ENCODE measurements around the gene ASPHD2. TPM values are rescaled to one million over a fixed set of nuclear protein-coding genes. Genes with fewer than 3 reads are reported as not detected.

Gene ASPHD2, protein sequence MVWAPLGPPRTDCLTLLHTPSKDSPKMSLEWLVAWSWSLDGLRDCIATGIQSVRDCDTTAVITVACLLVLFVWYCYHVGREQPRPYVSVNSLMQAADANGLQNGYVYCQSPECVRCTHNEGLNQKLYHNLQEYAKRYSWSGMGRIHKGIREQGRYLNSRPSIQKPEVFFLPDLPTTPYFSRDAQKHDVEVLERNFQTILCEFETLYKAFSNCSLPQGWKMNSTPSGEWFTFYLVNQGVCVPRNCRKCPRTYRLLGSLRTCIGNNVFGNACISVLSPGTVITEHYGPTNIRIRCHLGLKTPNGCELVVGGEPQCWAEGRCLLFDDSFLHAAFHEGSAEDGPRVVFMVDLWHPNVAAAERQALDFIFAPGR
- 10 to 100 TPM; 14.6 to 18.1 TPM for total RNA-seq

- Mint-ChIP-seq H3K9me3 (no peaks in the 10 kb centered on the region), H3K27ac (peak within 1 kb of the TSS; percentile 92), H3K4me3 (peak within 1 kb of the TSS; percentile 87 to 93), H3K36me3 (ENCODE audit: insufficient read depth in 2 of 2) (peaks cover 5 to 6% of the 10 kb centered on the region in 2 donors), H3K27me3 (ENCODE audit: low read depth) (peaks cover 17% of the 10 kb centered on the region), H3K4me1 (ENCODE audit: low read depth) (peaks cover 51% of the 10 kb centered on the region)
- peak; percentile 86 to 88 for ATAC-seq (replicated peaks in 1 of 2)
- peak; percentile 85 to 87 for DNase-seq
These were observed at the start of gene ASPHD2 for GRCh38 chr22:26428515-26429457. Gene ASPHD2, plus strand, starts transcription at chr22:26429260. Its CDS starts 4,356 bp downstream, at chr22:26433616.

DNA sequence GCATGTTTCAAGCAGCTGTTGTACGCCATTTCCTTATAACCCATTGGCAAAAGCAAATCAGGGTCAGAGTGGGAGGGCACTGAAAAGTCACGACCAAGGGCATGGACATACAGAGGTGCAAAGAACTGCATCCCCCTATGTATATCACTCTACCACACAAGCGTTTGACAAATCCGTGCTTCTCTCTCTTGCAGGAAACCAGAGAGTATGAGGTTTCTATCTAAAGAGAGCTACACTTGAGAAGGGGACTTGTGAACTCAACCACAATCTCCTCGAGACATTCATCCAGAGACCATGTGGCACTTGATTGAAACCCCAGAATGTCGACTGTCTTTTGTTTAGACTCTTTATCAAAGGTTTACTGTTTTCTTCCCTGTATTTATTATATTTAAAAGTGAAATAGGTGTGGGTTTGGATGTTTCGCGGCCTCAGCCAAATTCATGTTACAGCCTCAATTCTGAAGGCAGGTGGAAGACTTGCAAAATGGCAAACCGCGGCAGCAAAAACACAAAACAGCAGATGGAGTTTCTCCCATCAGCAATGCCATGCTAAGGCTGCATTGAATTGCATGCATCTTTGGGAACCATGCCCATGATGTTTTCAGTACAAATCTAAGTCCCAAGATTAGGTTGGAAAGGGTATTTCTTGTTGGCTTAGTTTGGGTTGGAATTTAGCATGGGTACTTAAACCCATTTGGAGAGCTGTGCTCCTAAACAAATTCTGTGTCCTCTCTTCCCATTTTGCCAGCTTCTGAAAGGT, 48.8 kb upstream of the ASPHD2 start:
- H3K27me3 Mint-ChIP-seq (ENCODE audit: low read depth): peaks cover 64% of the 10 kb centered on the region
- peaks cover 13% of the 10 kb centered on the region for H3K4me1 Mint-ChIP-seq (ENCODE audit: low read depth)
- no peaks in the 10 kb centered on the region for H3K36me3 Mint-ChIP-seq (ENCODE audit: insufficient read depth in 2 of 2)
- ATAC-seq (replicated peaks in 1 of 2): no peak
- no peak for DNase-seq
- H3K4me3 Mint-ChIP-seq: no peak overlapping the region
- no peak overlapping the region for H3K27ac Mint-ChIP-seq
- peaks cover 0 to 5% of the 10 kb centered on the region in 2 donors for H3K9me3 Mint-ChIP-seq

- peaks cover 0 to 5% of the 10 kb centered on the region in 2 donors for H3K9me3 Mint-ChIP-seq
- H3K27ac Mint-ChIP-seq: no peak overlapping the region
- peaks cover under 1% of the 10 kb centered on the region for H3K4me1 Mint-ChIP-seq (ENCODE audit: low read depth)
- ATAC-seq (replicated peaks in 1 of 2) (no peak), DNase-seq (no peak)
- H3K36me3 Mint-ChIP-seq (ENCODE audit: insufficient read depth in 2 of 2): no peaks in the 10 kb centered on the region
- H3K4me3 Mint-ChIP-seq: no peak overlapping the region
- H3K27me3 Mint-ChIP-seq (ENCODE audit: low read depth): peaks cover 48% of the 10 kb centered on the region
These were observed 46.3 kb upstream of the ASPHD2 start for GRCh38 chr22:26382782-26383181.

DNA sequence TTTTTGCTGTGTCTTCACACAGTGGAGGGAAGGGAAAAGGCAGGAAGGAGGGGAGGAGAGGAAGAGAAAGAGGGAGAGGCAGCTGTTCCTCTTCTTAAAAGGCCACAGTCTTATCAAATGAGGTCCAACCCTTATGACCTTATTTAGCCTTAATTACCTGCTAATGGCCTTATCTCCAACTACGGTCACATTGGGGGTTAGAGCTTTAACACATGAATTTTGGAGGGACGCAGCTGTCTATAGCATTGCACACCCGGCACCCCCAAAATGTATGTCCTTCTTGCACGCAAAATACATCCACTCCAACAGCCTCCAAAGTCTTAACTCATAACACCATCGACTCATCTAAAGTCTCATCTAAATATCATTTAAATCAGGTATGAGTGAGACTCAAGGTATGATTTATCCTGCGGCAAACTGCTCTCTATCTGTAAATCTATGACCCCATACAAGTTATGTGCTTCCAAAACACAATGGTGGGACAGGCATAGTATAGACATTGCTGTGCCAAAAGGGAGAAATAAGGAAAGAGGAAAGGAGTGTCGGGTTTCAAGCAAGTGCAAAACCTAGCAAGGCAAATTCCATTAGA, 45.0 kb upstream of the ASPHD2 start:
- H3K9me3 Mint-ChIP-seq: peaks cover 0 to 5% of the 10 kb centered on the region in 2 donors

GRCh38 chr22:26385164-26385563, 43.9 kb upstream of the ASPHD2 start:
- Mint-ChIP-seq H3K4me1 (ENCODE audit: low read depth) (no peaks in the 10 kb centered on the region), H3K9me3 (no peaks in the 10 kb centered on the region), H3K27ac (no peak overlapping the region), H3K27me3 (ENCODE audit: low read depth) (peaks cover 34% of the 10 kb centered on the region), H3K4me3 (no peak overlapping the region), H3K36me3 (ENCODE audit: insufficient read depth in 2 of 2) (no peaks in the 10 kb centered on the region)
- no peak for ATAC-seq (replicated peaks in 1 of 2)
- no peak for DNase-seq

More for the DNA sequence above, 45.0 kb upstream of the ASPHD2 start:
- DNase-seq (no peak), ATAC-seq (replicated peaks in 1 of 2) (no peak)
- Mint-ChIP-seq H3K27me3 (ENCODE audit: low read depth) (peaks cover 42% of the 10 kb centered on the region), H3K36me3 (ENCODE audit: insufficient read depth in 2 of 2) (no peaks in the 10 kb centered on the region), H3K4me3 (no peak overlapping the region), H3K27ac (no peak overlapping the region), H3K4me1 (ENCODE audit: low read depth) (no peaks in the 10 kb centered on the region)

DNA sequence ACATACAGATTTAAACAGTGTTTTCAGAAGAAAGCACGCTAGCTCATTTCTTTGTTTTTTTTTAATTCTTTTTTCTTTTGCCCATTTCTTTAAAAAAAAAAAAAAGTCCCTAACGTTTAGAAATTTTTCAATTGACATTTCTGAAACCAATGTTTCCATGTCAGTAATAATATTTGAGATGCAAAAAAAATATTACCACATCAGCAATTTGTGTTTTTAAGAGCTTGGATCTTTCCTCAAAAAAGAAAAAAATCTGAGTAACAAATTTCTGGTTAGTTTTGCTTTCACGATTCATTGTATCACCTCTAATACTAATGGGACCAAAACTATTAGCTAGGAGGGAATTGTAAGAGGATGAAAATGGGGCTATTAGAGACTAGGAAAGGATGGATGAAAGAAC, 39.9 kb upstream of the ASPHD2 start:
- Mint-ChIP-seq H3K36me3 (ENCODE audit: insufficient read depth in 2 of 2) (no peaks in the 10 kb centered on the region), H3K27me3 (ENCODE audit: low read depth) (peaks cover 23% of the 10 kb centered on the region), H3K9me3 (no peaks in the 10 kb centered on the region), H3K4me1 (ENCODE audit: low read depth) (no peaks in the 10 kb centered on the region), H3K27ac (no peak overlapping the region), H3K4me3 (no peak overlapping the region)
- no peak for ATAC-seq (replicated peaks in 1 of 2)
- no peak for DNase-seq

GRCh38 chr22:26391091-26391490, 38.0 kb upstream of the ASPHD2 start:
- no peak for DNase-seq
- Mint-ChIP-seq H3K27ac (no peak overlapping the region), H3K36me3 (ENCODE audit: insufficient read depth in 2 of 2) (no peaks in the 10 kb centered on the region)

GRCh38 chr22:26391623-26392022, 37.4 kb upstream of the ASPHD2 start:
- DNase-seq (no peak), ATAC-seq (replicated peaks in 1 of 2) (no peak)
- H3K4me1 Mint-ChIP-seq (ENCODE audit: low read depth): no peaks in the 10 kb centered on the region
- H3K27me3 Mint-ChIP-seq (ENCODE audit: low read depth): peaks cover 15% of the 10 kb centered on the region
- H3K9me3 Mint-ChIP-seq: no peaks in the 10 kb centered on the region
- no peak overlapping the region for H3K4me3 Mint-ChIP-seq
- H3K36me3 Mint-ChIP-seq (ENCODE audit: insufficient read depth in 2 of 2): no peaks in the 10 kb centered on the region
- no peak overlapping the region for H3K27ac Mint-ChIP-seq

More at GRCh38 chr22:26391091-26391490, 38.0 kb upstream of the ASPHD2 start:
- Mint-ChIP-seq H3K4me3 (no peak overlapping the region), H3K27me3 (ENCODE audit: low read depth) (peaks cover 15% of the 10 kb centered on the region), H3K9me3 (no peaks in the 10 kb centered on the region), H3K4me1 (ENCODE audit: low read depth) (no peaks in the 10 kb centered on the region)
- ATAC-seq (replicated peaks in 1 of 2): no peak

DNA sequence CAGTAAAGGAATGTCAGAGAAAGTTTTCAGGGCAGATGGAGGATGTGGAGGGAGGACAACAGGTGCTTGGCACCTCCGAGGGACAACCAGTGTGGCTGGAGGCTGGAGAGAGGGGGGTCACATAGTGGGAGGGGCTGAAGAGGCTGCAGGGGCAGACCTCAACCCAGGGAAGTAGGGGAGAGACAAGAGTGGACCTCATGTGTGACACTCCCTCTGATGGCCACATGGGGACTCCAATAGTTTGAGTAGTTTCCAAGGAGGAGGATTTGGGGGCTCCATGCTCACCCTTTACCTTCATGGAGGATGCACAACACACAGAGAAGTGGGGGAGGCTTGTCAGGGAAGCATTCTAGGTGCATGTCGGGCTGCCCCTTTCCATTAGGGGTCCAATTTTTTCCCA, 35.1 kb upstream of the ASPHD2 start:
- ATAC-seq (replicated peaks in 1 of 2): no peak
- Mint-ChIP-seq H3K9me3 (no peaks in the 10 kb centered on the region), H3K36me3 (ENCODE audit: insufficient read depth in 2 of 2) (no peaks in the 10 kb centered on the region), H3K4me3 (no peak overlapping the region), H3K27me3 (ENCODE audit: low read depth) (peaks cover 15% of the 10 kb centered on the region), H3K4me1 (ENCODE audit: low read depth) (no peaks in the 10 kb centered on the region), H3K27ac (no peak overlapping the region)
- no peak for DNase-seq

DNA sequence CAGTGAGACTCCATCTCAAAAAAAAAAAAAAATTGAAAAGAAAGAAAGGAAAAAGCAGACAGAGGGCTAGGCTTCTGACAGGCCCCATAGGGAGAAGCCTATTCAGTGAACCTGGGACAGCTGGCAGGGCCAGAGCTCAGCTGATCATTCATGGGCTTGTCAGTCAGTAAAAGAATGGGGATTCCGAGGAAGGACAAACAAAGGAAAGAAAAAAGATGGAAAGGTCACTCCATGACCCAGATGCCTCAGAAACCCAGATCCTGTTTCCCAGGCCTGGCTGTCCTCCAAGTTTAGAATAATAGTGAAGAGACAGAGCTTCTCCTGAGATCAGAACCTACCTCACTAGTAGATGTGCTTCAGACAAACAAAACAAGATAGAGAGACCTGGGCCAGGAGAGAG, 34.3 kb upstream of the ASPHD2 start:
- ATAC-seq (replicated peaks in 1 of 2) (no peak), DNase-seq (no peak)
- peaks cover 15% of the 10 kb centered on the region for H3K27me3 Mint-ChIP-seq (ENCODE audit: low read depth)
- H3K27ac Mint-ChIP-seq: no peak overlapping the region
- H3K4me3 Mint-ChIP-seq: no peak overlapping the region
- H3K9me3 Mint-ChIP-seq: no peaks in the 10 kb centered on the region
- no peaks in the 10 kb centered on the region for H3K4me1 Mint-ChIP-seq (ENCODE audit: low read depth)
- no peaks in the 10 kb centered on the region for H3K36me3 Mint-ChIP-seq (ENCODE audit: insufficient read depth in 2 of 2)

GRCh38 chr22:26395926-26396325, 33.1 kb upstream of the ASPHD2 start:
- H3K36me3 Mint-ChIP-seq (ENCODE audit: insufficient read depth in 2 of 2): no peaks in the 10 kb centered on the region
- H3K4me1 Mint-ChIP-seq (ENCODE audit: low read depth): no peaks in the 10 kb centered on the region
- no peak overlapping the region for H3K4me3 Mint-ChIP-seq
- H3K27me3 Mint-ChIP-seq (ENCODE audit: low read depth): peaks cover 8% of the 10 kb centered on the region
- no peak overlapping the region for H3K27ac Mint-ChIP-seq
- H3K9me3 Mint-ChIP-seq: no peaks in the 10 kb centered on the region
- ATAC-seq (replicated peaks in 1 of 2): no peak
- no peak for DNase-seq

GRCh38 chr22:26398741-26399153, 30.3 kb upstream of the ASPHD2 start:
- DNase-seq: peak; percentile 48 to 58
- H3K36me3 Mint-ChIP-seq (ENCODE audit: insufficient read depth in 2 of 2): no peaks in the 10 kb centered on the region
- H3K27me3 Mint-ChIP-seq (ENCODE audit: low read depth): peaks cover 11% of the 10 kb centered on the region
- H3K27ac Mint-ChIP-seq: no peak overlapping the region
- no peaks in the 10 kb centered on the region for H3K9me3 Mint-ChIP-seq
- no peak overlapping the region for H3K4me3 Mint-ChIP-seq
- H3K4me1 Mint-ChIP-seq (ENCODE audit: low read depth): peaks cover 10% of the 10 kb centered on the region
- peak; percentile 75 to 80 for ATAC-seq (replicated peaks in 1 of 2)

Measured in activated T-cell treated with anti-CD3 and anti-CD28 coated beads, Interleukin-2, amount 50 U/mL, for 72 hours (primary cell).